KMS-11 (cell line): Measurements from ENCODE around the gene CACNA1D.

ENCODE experiments used
- H2AFZ ChIP-seq: fragments of 200-600 bp; sonication (generic); 2 replicates; pipeline ENCODE4 v1.6.1; 2016; ENCODE audit warnings: antibody characterized with exemption, mixed run types, low read depth
- H3K27ac ChIP-seq: fragments of 200-600 bp; sonication (generic); 2 replicates; pipeline ENCODE4 v1.6.1; 2016; ENCODE audit warnings: mild to moderate bottlenecking, mixed run types
- H3K27me3 ChIP-seq: fragments of 200-600 bp; sonication (generic); 2 replicates; pipeline ENCODE4 v1.6.1; 2017; ENCODE audit warnings: mild to moderate bottlenecking, low read depth, mixed run types, moderate library complexity; ENCODE audit not compliant: insufficient read depth
- H3K36me3 ChIP-seq: fragments of 200-600 bp; sonication (generic); 2 replicates; pipeline ENCODE4 v1.6.1; 2017; ENCODE audit warnings: mild to moderate bottlenecking, mixed run types; ENCODE audit not compliant: insufficient read depth
- H3K4me1 ChIP-seq: fragments of 200-600 bp; sonication (generic); 2 replicates; pipeline ENCODE4 v1.6.1; 2016; ENCODE audit warnings: mild to moderate bottlenecking, low read depth, mixed run types; ENCODE audit not compliant: poor library complexity, severe bottlenecking
- H3K4me2 ChIP-seq: fragments of 200-600 bp; sonication (generic); 2 replicates; pipeline ENCODE4 v1.7.0; 2016; ENCODE audit warnings: mild to moderate bottlenecking, mixed run types
- H3K4me3 ChIP-seq: fragments of 200-600 bp; sonication (generic); IDR thresholded peaks from 2 replicates; pipeline ENCODE4 v1.6.1; 2017; ENCODE audit warnings: low read depth, low read length, mixed read lengths; ENCODE audit not compliant: insufficient read depth
- H3K79me2 ChIP-seq: fragments of 200-600 bp; sonication (generic); 2 replicates; pipeline ENCODE4 v1.6.1; 2016; ENCODE audit warnings: low read depth, mixed run types; ENCODE audit not compliant: insufficient read depth
- H3K9ac ChIP-seq: fragments of 200-600 bp; sonication (generic); 2 replicates; pipeline ENCODE4 v1.6.1; 2016; ENCODE audit warnings: mild to moderate bottlenecking, mixed run types
- H4K20me1 ChIP-seq: fragments of 200-600 bp; sonication (generic); 2 replicates; pipeline ENCODE4 v1.6.1; 2016; ENCODE audit warnings: mild to moderate bottlenecking, mixed run types; ENCODE audit not compliant: insufficient read depth
- CTCF ChIP-seq: fragments of 200-600 bp; sonication (generic); conservative IDR thresholded peaks from 2 replicates; pipeline ENCODE4 v1.6.1; 2017; ENCODE audit warnings: low read depth, mild to moderate bottlenecking, antibody characterized with exemption, low read length, moderate library complexity, mixed read lengths

The CACNA1D gene

GRCh38 chr3:53691349-53691748, 196.9 kb downstream of the CACNA1D start:
- TF ChIP-seq CTCF = no peak
- Histone ChIP-seq H3K4me1 (no peaks in the 10 kb centered on the region), H3K36me3 (no peaks in the 10 kb centered on the region), H2AFZ (no peak overlapping the region), H3K27ac (no peak overlapping the region), H3K4me2 (no peak overlapping the region), H3K9ac (no peak overlapping the region), H4K20me1 (no peaks in the 10 kb centered on the region), H3K79me2 (no peaks in the 10 kb centered on the region), H3K27me3 (no peaks in the 10 kb centered on the region), H3K4me3 (no peak overlapping the region)

GRCh38 chr3:53691885-53692284, 197.5 kb downstream of the CACNA1D start:
- H4K20me1 ChIP-seq = no peaks in the 10 kb centered on the region
- no peaks in the 10 kb centered on the region for H3K4me1 ChIP-seq
- no peaks in the 10 kb centered on the region for H3K27me3 ChIP-seq
- H3K79me2 ChIP-seq = no peaks in the 10 kb centered on the region
- no peak overlapping the region for H2AFZ ChIP-seq
- H3K27ac ChIP-seq = no peak overlapping the region
- no peak overlapping the region for H3K4me3 ChIP-seq
- TF ChIP-seq CTCF = no peak
- H3K36me3 ChIP-seq = no peaks in the 10 kb centered on the region
- H3K9ac ChIP-seq = no peak overlapping the region
- H3K4me2 ChIP-seq = no peak overlapping the region

GRCh38 chr3:53693451-53693850, 199.0 kb downstream of the CACNA1D start:
- Histone ChIP-seq H3K36me3 (no peaks in the 10 kb centered on the region), H4K20me1 (no peaks in the 10 kb centered on the region), H3K27me3 (no peaks in the 10 kb centered on the region), H3K4me1 (no peaks in the 10 kb centered on the region), H3K9ac (no peak overlapping the region), H3K27ac (no peak overlapping the region), H3K4me2 (no peak overlapping the region), H3K79me2 (no peaks in the 10 kb centered on the region), H3K4me3 (no peak overlapping the region), H2AFZ (no peak overlapping the region)
- no peak for TF ChIP-seq CTCF

- Histone ChIP-seq H3K4me2 (no peak overlapping the region), H3K36me3 (no peaks in the 10 kb centered on the region), H3K4me3 (no peak overlapping the region), H3K79me2 (no peaks in the 10 kb centered on the region), H3K4me1 (no peaks in the 10 kb centered on the region), H3K27me3 (no peaks in the 10 kb centered on the region), H3K9ac (no peak overlapping the region), H4K20me1 (no peaks in the 10 kb centered on the region), H2AFZ (no peak overlapping the region), H3K27ac (no peak overlapping the region)
- no peak for TF ChIP-seq CTCF
These were observed 199.6 kb downstream of the CACNA1D start for GRCh38 chr3:53694046-53694445.
